SK-N-MC (cell line): ENCODE data around the gene ERBB4.

Experiments
- DNase-seq: peaks from one replicate; pipeline ENCODE4 v3.0.0-alpha.2; 2011; ENCODE audit warnings: low read depth, low spot score
- H3K27ac ChIP-seq: fragments of 200-600 bp; sonication (generic); 2 replicates; pipeline ENCODE4 v1.5.1; 2016; ENCODE audit warnings: mixed run types
- H3K36me3 ChIP-seq: fragments of 200-600 bp; sonication (generic); 2 replicates; pipeline ENCODE4 v1.6.1; 2017; ENCODE audit warnings: antibody characterized with exemption, low read length, mixed read lengths; ENCODE audit not compliant: insufficient read depth
- H3K4me3 ChIP-seq: fragments of 200-600 bp; sonication (generic); 2 replicates; pipeline ENCODE4 v1.5.1; 2016
- H3K9ac ChIP-seq: fragments of 200-600 bp; sonication (generic); 2 replicates; pipeline ENCODE4 v1.8.0; 2017; ENCODE audit warnings: mixed run types, mixed read lengths; ENCODE audit not compliant: insufficient read length
- H3K9me3 ChIP-seq: fragments of 200-600 bp; sonication (generic); 2 replicates; pipeline ENCODE4 v1.6.1; 2017; ENCODE audit warnings: low read depth, mild to moderate bottlenecking, antibody characterized with exemption, low read length, moderate library complexity, mixed read lengths
- EZH2 ChIP-seq: fragments of 200-600 bp; sonication (generic); IDR thresholded peaks from one replicate; pipeline ENCODE4 v1.6.1; 2017; ENCODE audit warnings: antibody characterized with exemption
- FOXP2 ChIP-seq: optimal IDR thresholded peaks from 2 replicates; pipeline ENCODE3; 2011; ENCODE audit warnings: mild to moderate bottlenecking, moderate library complexity; ENCODE audit not compliant: insufficient read depth; ENCODE audit errors: extremely low read length, control extremely low read depth
- POLR2AphosphoS5 ChIP-seq: IDR thresholded peaks from 2 replicates; pipeline ENCODE4 v1.6.1; 2012; ENCODE audit warnings: mild to moderate bottlenecking, low read depth, low read length, borderline replicate concordance

ERBB4 gene

GRCh38 chr2:212228743-212229171 is 309.8 kb downstream of the ERBB4 start:
- Histone ChIP-seq H3K36me3 (no peaks in the 10 kb centered on the region), H3K4me3 (no peak overlapping the region), H3K9ac (no peak overlapping the region), H3K27ac (no peak overlapping the region), H3K9me3 (no peaks in the 10 kb centered on the region)
- DNase-seq = no peak
- no peak for TF ChIP-seq FOXP2
- no peak for TF ChIP-seq EZH2
- TF ChIP-seq POLR2AphosphoS5 = no peak

GRCh38 chr2:212227755-212228154 is 310.8 kb downstream of the ERBB4 start:
- Histone ChIP-seq H3K9me3 (no peaks in the 10 kb centered on the region), H3K36me3 (no peaks in the 10 kb centered on the region), H3K4me3 (peak overlapping the region; percentile 48), H3K9ac (peak overlapping the region; percentile 21), H3K27ac (peak overlapping the region; percentile 58)
- DNase-seq = peak; percentile 66
- TF ChIP-seq EZH2 (no peak), POLR2AphosphoS5 (no peak; the same call in 1 of the 2 replicates), FOXP2 (no peak)

DNA sequence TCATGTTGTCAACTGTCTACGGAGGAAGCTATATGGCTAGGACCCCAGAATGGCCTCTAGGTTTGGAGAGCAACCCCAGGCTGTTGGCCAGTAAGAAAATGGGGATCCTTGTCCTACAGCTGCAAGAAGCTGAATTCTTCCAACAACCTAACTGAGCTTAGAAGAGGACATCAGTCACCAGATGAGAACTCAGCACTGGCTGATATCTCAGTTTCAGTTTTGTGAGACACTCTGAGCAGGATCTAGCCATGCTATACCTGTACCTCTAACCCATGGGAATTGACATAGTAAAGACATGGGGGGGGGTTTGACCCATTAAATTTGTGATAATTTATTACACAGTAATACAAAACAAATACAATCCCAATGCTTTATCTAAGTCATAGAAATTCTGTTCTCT is 312.5 kb downstream of the ERBB4 start:
- DNase-seq = no peak
- Histone ChIP-seq H3K36me3 (no peaks in the 10 kb centered on the region), H3K4me3 (no peak overlapping the region)

DNA sequence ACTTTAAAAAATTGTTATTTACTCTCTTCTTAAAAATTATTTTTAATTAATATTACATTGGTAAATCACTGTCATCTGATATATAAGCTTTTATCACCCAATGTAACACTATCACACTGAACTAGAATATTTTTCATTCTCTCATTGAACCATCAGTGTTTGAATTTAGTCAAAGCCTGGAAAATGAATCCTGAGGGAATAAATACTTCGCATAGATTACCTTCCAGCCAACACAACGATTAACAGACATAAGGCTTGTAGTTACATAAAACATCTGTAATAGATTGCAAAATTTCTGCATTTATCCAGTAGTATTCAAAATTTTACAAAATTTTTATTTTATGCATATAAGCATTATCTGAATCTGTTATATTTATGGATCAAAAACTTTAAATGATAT is 314.9 kb downstream of the ERBB4 start:
- Histone ChIP-seq H3K9me3 (no peaks in the 10 kb centered on the region), H3K4me3 (no peak overlapping the region), H3K36me3 (no peaks in the 10 kb centered on the region), H3K27ac (no peak overlapping the region), H3K9ac (no peak overlapping the region)
- no peak for DNase-seq
- TF ChIP-seq FOXP2 (no peak), POLR2AphosphoS5 (no peak), EZH2 (no peak)

More for the DNA sequence above, 312.5 kb downstream of the ERBB4 start:
- H3K27ac ChIP-seq = no peak overlapping the region
- H3K9ac ChIP-seq = no peak overlapping the region
- H3K9me3 ChIP-seq = no peaks in the 10 kb centered on the region
- TF ChIP-seq EZH2 (no peak), FOXP2 (no peak), POLR2AphosphoS5 (no peak)

- TF ChIP-seq EZH2 (no peak), POLR2AphosphoS5 (no peak), FOXP2 (no peak)
- H3K9me3 ChIP-seq = no peaks in the 10 kb centered on the region
- no peak overlapping the region for H3K27ac ChIP-seq
- no peak overlapping the region for H3K4me3 ChIP-seq
- DNase-seq = no peak
- H3K36me3 ChIP-seq = no peaks in the 10 kb centered on the region
- no peak overlapping the region for H3K9ac ChIP-seq
Measured at GRCh38 chr2:212213191-212213590, 325.4 kb downstream of the ERBB4 start.

GRCh38 chr2:212208467-212208866 is 330.1 kb downstream of the ERBB4 start:
- Histone ChIP-seq H3K36me3 (no peaks in the 10 kb centered on the region), H3K9ac (no peak overlapping the region), H3K27ac (no peak overlapping the region), H3K4me3 (no peak overlapping the region), H3K9me3 (no peaks in the 10 kb centered on the region)
- no peak for TF ChIP-seq FOXP2
- no peak for TF ChIP-seq EZH2
- TF ChIP-seq POLR2AphosphoS5 = no peak
- DNase-seq = no peak

- Histone ChIP-seq H3K9me3 (no peaks in the 10 kb centered on the region), H3K27ac (peak overlapping the region; percentile 68), H3K4me3 (peak overlapping the region; percentile 15; the same call in 1 of the 2 replicates), H3K36me3 (no peaks in the 10 kb centered on the region), H3K9ac (no peak overlapping the region)
- DNase-seq = no peak
- TF ChIP-seq FOXP2 (no peak), POLR2AphosphoS5 (no peak), EZH2 (no peak)
Measured at GRCh38 chr2:212197776-212198175, 340.8 kb downstream of the ERBB4 start.

DNA sequence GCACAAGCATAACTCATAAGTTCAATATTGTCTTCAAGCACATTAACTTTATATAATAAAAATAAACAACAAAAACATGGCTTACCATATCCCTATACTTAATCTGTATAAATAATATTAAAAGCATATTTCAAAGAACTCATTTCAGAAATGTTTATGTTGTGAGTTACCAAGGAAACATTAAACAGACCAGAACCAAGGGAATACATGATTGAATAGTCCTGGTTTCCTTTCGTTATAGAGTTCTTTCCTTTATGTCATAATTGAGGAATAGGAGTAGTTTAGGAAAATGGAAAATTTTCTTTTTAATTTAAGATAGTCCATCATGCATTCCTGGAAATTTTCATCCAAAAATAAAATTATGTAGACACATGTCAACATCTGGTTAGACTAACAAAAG is 343.0 kb downstream of the ERBB4 start:
- no peak overlapping the region for H3K4me3 ChIP-seq
- TF ChIP-seq FOXP2 (no peak), POLR2AphosphoS5 (no peak), EZH2 (no peak)
- H3K9ac ChIP-seq = no peak overlapping the region
- H3K36me3 ChIP-seq = no peaks in the 10 kb centered on the region
- no peaks in the 10 kb centered on the region for H3K9me3 ChIP-seq
- no peak for DNase-seq
- H3K27ac ChIP-seq = no peak overlapping the region

DNA sequence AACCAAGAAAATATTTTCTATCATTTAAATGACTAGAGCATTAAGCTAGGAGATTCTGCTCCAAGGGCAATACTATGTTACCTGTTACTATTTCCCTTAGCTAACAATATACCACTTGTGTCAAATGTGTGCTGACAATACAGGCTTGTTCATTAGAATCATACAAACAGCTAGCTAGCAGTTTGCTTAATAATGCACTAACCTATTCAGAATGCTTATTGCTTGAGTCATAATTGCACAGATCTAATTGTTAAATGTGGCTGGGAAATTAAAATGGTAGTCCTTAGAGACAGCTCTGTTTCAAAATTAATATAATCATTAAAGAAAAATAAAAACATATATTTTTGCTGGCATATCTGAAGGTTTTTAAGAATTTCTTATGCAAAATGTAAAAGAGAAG is 344.2 kb downstream of the ERBB4 start:
- no peak overlapping the region for H3K4me3 ChIP-seq
- no peak overlapping the region for H3K9ac ChIP-seq
- no peaks in the 10 kb centered on the region for H3K36me3 ChIP-seq
- no peaks in the 10 kb centered on the region for H3K9me3 ChIP-seq
- no peak for TF ChIP-seq POLR2AphosphoS5
- H3K27ac ChIP-seq = no peak overlapping the region
- DNase-seq = no peak

DNA sequence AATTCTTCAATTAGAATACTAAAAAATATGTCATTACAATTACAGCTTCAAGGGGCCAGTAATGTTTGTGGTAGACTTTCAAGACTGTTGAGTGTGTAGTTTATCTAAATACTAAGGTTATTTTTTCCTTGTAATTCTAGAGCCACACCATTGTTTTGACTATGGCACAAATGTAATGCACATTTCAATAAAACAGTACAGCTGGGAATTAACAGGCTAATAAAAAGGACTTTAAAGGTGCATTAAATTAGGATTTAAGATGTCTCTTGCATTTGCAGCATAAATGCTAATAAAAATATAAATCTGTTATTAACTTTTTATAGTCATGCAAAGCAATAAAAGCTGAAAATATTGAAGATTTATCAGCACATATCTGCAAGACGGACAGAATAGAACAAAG is 344.8 kb downstream of the ERBB4 start:
- Histone ChIP-seq H3K9ac (no peak overlapping the region), H3K36me3 (no peaks in the 10 kb centered on the region), H3K4me3 (no peak overlapping the region), H3K9me3 (no peaks in the 10 kb centered on the region), H3K27ac (no peak overlapping the region)
- TF ChIP-seq EZH2 (no peak), POLR2AphosphoS5 (no peak), FOXP2 (no peak)
- no peak for DNase-seq
